Activated CD8-positive, alpha-beta memory T cell treated with anti-CD3 and anti-CD28 coated beads for 36 hours (primary cell): ENCODE results near the gene QRFP. TPM values are rescaled to one million over a fixed set of nuclear protein-coding genes. Genes with fewer than 3 reads are reported as not detected.

Experiments
- CTCF ChIA-PET: fragments of 350-600 bp; sonication (Branson Sonifier 250); formaldehyde crosslinking; loops from one replicate; lab custom pipeline; 2021; ENCODE audit warnings: antibody characterized with exemption; lab: Charles Lee
- POLR2A ChIA-PET: fragments of 350-600 bp; sonication (Branson Sonifier 250); formaldehyde crosslinking; loops from one replicate; lab custom pipeline; 2021; ENCODE audit warnings: antibody characterized with exemption; lab: Charles Lee
- total RNA-seq, 2 experiments: library from RNA; stranded (reverse); gene quantifications; one replicate each; pipeline ENCODE4 v1.2.3, GENCODE V29; 2021

Gene QRFP
- total RNA-seq, 2 experiments from 2014 or later, result not detected

GRCh38 chr9:130846487-130847305 is 49.9 kb downstream of the QRFP start:
- CTCF ChIA-PET, result interaction anchor here (1.0 kb wide), 1 partner anchor 17 kb away, joined by 3 read pairs; no protein-coding TSS in a partner anchor

GRCh38 chr9:130845901-130846481 is 50.6 kb downstream of the QRFP start:
- ChIA-PET POLR2A (no interaction called here), CTCF (interaction anchor here (0.7 to 1.0 kb wide), 2 partner anchors 18 to 19 kb away, joined by 3 read pairs; no protein-coding TSS in a partner anchor)

More at GRCh38 chr9:130846487-130847305, 49.9 kb downstream of the QRFP start:
- POLR2A ChIA-PET, result no interaction called here

- ChIA-PET CTCF (no interaction called here), POLR2A (no interaction called here)
Measured at GRCh38 chr9:130845254-130845653, 51.4 kb downstream of the QRFP start.

DNA sequence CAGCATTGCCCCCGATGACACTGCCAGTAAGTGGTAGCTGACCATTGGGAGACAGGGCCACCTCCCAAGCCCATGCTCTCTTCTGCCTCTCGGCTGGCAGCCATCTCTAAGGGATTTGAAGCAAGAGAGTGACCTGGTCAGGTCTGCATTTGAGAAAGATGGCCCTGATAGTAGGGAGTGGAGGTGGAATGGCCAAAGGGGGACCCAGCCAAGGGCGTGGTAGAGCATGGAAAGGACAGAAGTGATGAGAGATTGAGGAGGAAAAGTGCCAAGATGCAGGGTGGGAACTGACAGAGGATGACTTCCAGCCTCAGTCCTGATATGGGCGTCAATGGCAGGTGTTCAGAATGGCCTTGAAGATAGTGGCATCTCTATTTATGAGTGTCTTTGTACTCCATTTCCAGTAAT is 52.6 kb downstream of the QRFP start:
- ChIA-PET POLR2A (no interaction called here), CTCF (no interaction called here)

DNA sequence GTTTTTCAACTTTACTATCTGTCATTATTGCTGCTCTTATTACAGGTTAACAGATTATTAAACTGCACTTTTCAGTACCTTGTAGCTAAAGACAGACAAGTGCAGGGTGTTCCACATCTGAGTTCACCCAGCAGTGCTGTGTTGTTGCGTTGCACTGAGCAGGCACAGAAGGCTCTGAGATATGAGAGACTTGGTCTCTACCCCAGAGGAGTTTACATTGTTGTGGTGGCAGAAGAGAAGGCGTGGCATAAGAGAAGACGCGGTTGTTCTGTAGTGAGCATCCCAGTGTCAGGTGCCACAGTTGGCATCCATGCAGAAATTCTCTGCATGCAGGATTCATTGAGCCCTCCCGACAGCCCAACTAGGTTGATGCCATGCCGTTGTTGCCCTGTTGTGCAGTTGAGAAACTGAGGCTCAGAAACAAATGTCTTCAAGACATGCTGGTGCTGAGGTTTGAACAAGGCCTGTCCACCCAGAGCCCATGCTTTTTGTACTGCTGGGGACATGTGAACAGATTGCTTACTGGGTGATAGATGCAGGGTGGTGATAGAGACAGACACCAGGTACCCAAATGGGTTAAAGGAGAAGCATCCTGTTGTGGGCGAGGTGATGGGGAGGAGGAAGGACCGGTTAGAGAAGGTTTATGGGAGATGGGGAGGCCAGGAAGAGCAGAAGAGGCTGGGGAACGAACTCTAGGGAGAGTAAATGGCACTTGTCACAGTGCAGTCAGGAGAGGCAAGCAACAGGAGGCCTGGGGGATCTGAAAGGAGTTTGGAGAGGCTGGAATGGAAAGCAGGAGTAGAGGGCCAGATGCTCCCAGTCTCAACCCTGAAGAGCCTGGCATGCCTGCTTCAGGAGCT is 53.3 kb downstream of the QRFP start:
- ChIA-PET CTCF (no interaction called here), POLR2A (interaction anchor here (0.6 kb wide), 1 partner anchor 1422 kb away, joined by 3 read pairs; no protein-coding TSS in a partner anchor)

Other genes with a start within 250 kb of the QRFP start
- gene PRDM12, start 232.2 kb downstream of the QRFP start, total RNA-seq, result under 1 TPM in 1 of 2 experiments, not detected in 1; 0.08 TPM
- gene EXOSC2, start 203.0 kb downstream of the QRFP start, total RNA-seq, result 10 to 100 TPM; 96.3 to 97.4 TPM
- 10 to 100 TPM; 41.7 to 41.8 TPM for gene ABL1, start 61.6 kb downstream of the QRFP start, total RNA-seq
- not detected for gene FIBCD1, start 42.4 kb upstream of the QRFP start, total RNA-seq
- gene LAMC3, start 112.4 kb upstream of the QRFP start, total RNA-seq, result under 1 TPM; 0.10 to 0.19 TPM
- under 1 TPM; 0.11 to 0.23 TPM for gene AIF1L, start 199.7 kb upstream of the QRFP start, total RNA-seq
- gene NUP214, start 228.8 kb upstream of the QRFP start, total RNA-seq, result 10 to 100 TPM; 59.0 to 68.4 TPM